DND-41 (cell line): ENCODE measurements around the gene ETV5.

Experiments
- ATAC-seq: fragments of 200-7000 bp; cut with Tn5 transposase; 3 replicates; pipeline ENCODE4 v1.9.1; 2021; ENCODE audit warnings: low read depth; ENCODE audit not compliant: insufficient read depth
- DNase-seq: peaks from one replicate; pipeline ENCODE4 v3.0.0-alpha.2; 2020
- H2AFZ ChIP-seq: 2 replicates; pipeline ENCODE4 v1.6.0; 2012; ENCODE audit warnings: low read depth, low read length
- H3K27ac ChIP-seq: 2 replicates; pipeline ENCODE4 v1.5.1; 2012; ENCODE audit warnings: low read length, inconsistent platforms
- H3K27me3 ChIP-seq: fragments of 200-600 bp; sonication (generic); 2 replicates; pipeline ENCODE4 v1.6.0; 2012; ENCODE audit warnings: low read length, mild to moderate bottlenecking, inconsistent platforms; ENCODE audit not compliant: insufficient read depth, poor library complexity
- H3K36me3 ChIP-seq: 2 replicates; pipeline ENCODE4 v1.5.1; 2012; ENCODE audit warnings: low read length, inconsistent platforms; ENCODE audit not compliant: insufficient read depth
- H3K4me1 ChIP-seq: 2 replicates; pipeline ENCODE4 v1.5.1; 2012; ENCODE audit warnings: mild to moderate bottlenecking, low read length; ENCODE audit not compliant: insufficient read depth
- H3K4me2 ChIP-seq: 2 replicates; pipeline ENCODE4 v1.6.0; 2012; ENCODE audit warnings: mild to moderate bottlenecking, moderate library complexity, low read length, inconsistent platforms; ENCODE audit not compliant: insufficient read depth
- H3K4me3 ChIP-seq, 2 experiments: fragments of 200-600 bp in 1 of 2; shearing (Covaris generic) in 1 of 2; 2 replicates each; pipeline ENCODE4 v1.5.1; 2012 to 2016; ENCODE audit warnings: inconsistent platforms in 2 of 2, low read length in 2 of 2, mild to moderate bottlenecking in 2 of 2, low read depth in 1 of 2, moderate library complexity in 1 of 2
- H3K79me2 ChIP-seq: 2 replicates; pipeline ENCODE4 v1.6.0; 2012; ENCODE audit warnings: low read length, inconsistent platforms; ENCODE audit not compliant: insufficient read depth
- H3K9ac ChIP-seq: 2 replicates; pipeline ENCODE4 v1.6.0; 2012; ENCODE audit warnings: low read depth, mild to moderate bottlenecking, inconsistent platforms, low read length, moderate library complexity
- H3K9me3 ChIP-seq: 2 replicates; pipeline ENCODE4 v1.5.1; 2012; ENCODE audit warnings: low read length, moderate library complexity, mild to moderate bottlenecking, inconsistent platforms; ENCODE audit not compliant: insufficient read depth, severe bottlenecking
- H4K20me1 ChIP-seq: 2 replicates; pipeline ENCODE4 v1.6.0; 2012; ENCODE audit warnings: low read length; ENCODE audit not compliant: insufficient read depth
- EZH2 ChIP-seq: IDR thresholded peaks from 3 replicates; pipeline ENCODE4 v1.6.1; 2012; ENCODE audit warnings: borderline replicate concordance, low read depth, mild to moderate bottlenecking, moderate library complexity, low read length, inconsistent platforms; ENCODE audit not compliant: severe bottlenecking
- TF ChIP-seq, protein P1 (sequence below): IDR thresholded peaks from 2 replicates; pipeline ENCODE4 v1.5.1; 2012; ENCODE audit warnings: borderline replicate concordance, low read length, moderate library complexity, mild to moderate bottlenecking; ENCODE audit not compliant: poor library complexity, severe bottlenecking; ENCODE audit errors: extremely low read depth

ETV5 gene

GRCh38 chr3:186042521-186043202 is 66.2 kb downstream of the ETV5 start:
- no peak overlapping the region for H2AFZ ChIP-seq
- H3K36me3 ChIP-seq: no peaks in the 10 kb centered on the region
- H3K9ac ChIP-seq: no peak overlapping the region
- H3K27ac ChIP-seq: no peak overlapping the region
- no peak overlapping the region for H3K4me2 ChIP-seq
- H3K27me3 ChIP-seq: peaks cover 7% of the 10 kb centered on the region
- DNase-seq: no peak
- H3K79me2 ChIP-seq: no peaks in the 10 kb centered on the region
- no peak for TF ChIP-seq EZH2
- TF ChIP-seq, protein P1, sequence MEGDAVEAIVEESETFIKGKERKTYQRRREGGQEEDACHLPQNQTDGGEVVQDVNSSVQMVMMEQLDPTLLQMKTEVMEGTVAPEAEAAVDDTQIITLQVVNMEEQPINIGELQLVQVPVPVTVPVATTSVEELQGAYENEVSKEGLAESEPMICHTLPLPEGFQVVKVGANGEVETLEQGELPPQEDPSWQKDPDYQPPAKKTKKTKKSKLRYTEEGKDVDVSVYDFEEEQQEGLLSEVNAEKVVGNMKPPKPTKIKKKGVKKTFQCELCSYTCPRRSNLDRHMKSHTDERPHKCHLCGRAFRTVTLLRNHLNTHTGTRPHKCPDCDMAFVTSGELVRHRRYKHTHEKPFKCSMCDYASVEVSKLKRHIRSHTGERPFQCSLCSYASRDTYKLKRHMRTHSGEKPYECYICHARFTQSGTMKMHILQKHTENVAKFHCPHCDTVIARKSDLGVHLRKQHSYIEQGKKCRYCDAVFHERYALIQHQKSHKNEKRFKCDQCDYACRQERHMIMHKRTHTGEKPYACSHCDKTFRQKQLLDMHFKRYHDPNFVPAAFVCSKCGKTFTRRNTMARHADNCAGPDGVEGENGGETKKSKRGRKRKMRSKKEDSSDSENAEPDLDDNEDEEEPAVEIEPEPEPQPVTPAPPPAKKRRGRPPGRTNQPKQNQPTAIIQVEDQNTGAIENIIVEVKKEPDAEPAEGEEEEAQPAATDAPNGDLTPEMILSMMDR: no peak
- H3K4me3 ChIP-seq: no peak overlapping the region
- H4K20me1 ChIP-seq: no peaks in the 10 kb centered on the region
- H3K9me3 ChIP-seq: no peaks in the 10 kb centered on the region
- H3K4me1 ChIP-seq: no peaks in the 10 kb centered on the region
- no peak for ATAC-seq

- no peak for TF ChIP-seq EZH2
- TF ChIP-seq, protein P1: no peak
- H3K79me2 ChIP-seq: no peaks in the 10 kb centered on the region
- no peak overlapping the region for H2AFZ ChIP-seq
- H3K36me3 ChIP-seq: no peaks in the 10 kb centered on the region
- no peak overlapping the region for H3K27ac ChIP-seq
- no peak overlapping the region for H3K4me2 ChIP-seq
- DNase-seq: no peak
- H3K9me3 ChIP-seq: no peaks in the 10 kb centered on the region
- no peak overlapping the region for H3K9ac ChIP-seq
- no peaks in the 10 kb centered on the region for H3K4me1 ChIP-seq
- peaks cover 7% of the 10 kb centered on the region for H3K27me3 ChIP-seq
- no peaks in the 10 kb centered on the region for H4K20me1 ChIP-seq
- no peak for ATAC-seq
- H3K4me3 ChIP-seq: no peak overlapping the region
Measured at GRCh38 chr3:186042036-186042435, 66.9 kb downstream of the ETV5 start.

GRCh38 chr3:186038360-186038759 is 70.5 kb downstream of the ETV5 start:
- no peaks in the 10 kb centered on the region for H3K36me3 ChIP-seq
- H3K4me3 ChIP-seq: no peak overlapping the region
- no peak overlapping the region for H3K9ac ChIP-seq
- no peaks in the 10 kb centered on the region for H3K4me1 ChIP-seq
- no peak for DNase-seq
- H3K27me3 ChIP-seq: peaks cover 5% of the 10 kb centered on the region
- no peaks in the 10 kb centered on the region for H3K9me3 ChIP-seq
- no peak for ATAC-seq
- no peak overlapping the region for H2AFZ ChIP-seq
- H4K20me1 ChIP-seq: no peaks in the 10 kb centered on the region
- no peaks in the 10 kb centered on the region for H3K79me2 ChIP-seq
- TF ChIP-seq, protein P1: no peak
- no peak overlapping the region for H3K27ac ChIP-seq
- H3K4me2 ChIP-seq: no peak overlapping the region

DNA sequence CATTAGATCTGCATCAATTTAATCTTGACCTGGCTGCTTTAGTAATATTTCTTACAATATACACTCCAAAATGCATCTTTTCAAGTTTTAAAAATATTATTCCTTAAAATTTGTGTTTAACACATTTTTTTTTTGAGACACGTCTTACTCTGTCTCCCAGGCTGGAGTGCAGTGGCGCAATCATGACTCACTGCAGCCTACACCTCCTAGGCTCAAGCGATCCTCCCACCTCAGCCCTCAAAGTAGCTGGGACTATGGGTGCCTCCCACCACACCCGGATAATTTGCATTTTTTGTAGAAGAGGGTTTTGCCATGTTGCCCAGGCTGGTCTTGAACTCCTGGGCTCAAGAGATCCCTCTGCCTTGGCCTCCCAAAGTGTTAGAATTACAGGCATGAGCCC is 73.6 kb downstream of the ETV5 start:
- no peak for TF ChIP-seq EZH2
- TF ChIP-seq, protein P1: no peak
- Histone ChIP-seq H3K9me3 (no peaks in the 10 kb centered on the region), H3K9ac (no peak overlapping the region), H3K27ac (no peak overlapping the region), H3K4me2 (no peak overlapping the region), H3K4me3 (no peak overlapping the region), H3K27me3 (no peaks in the 10 kb centered on the region), H2AFZ (no peak overlapping the region), H4K20me1 (no peaks in the 10 kb centered on the region), H3K4me1 (no peaks in the 10 kb centered on the region), H3K36me3 (no peaks in the 10 kb centered on the region), H3K79me2 (no peaks in the 10 kb centered on the region)
- DNase-seq (no peak), ATAC-seq (no peak)
